NT2/D1 (cell line): ENCODE data around the gene TNFAIP8L3.

Experiments used
- YY1 ChIP-seq: IDR thresholded peaks from 2 replicates; pipeline ENCODE4 v1.6.1; 2011; ENCODE audit not compliant: insufficient read length, insufficient read depth
- ZNF274 ChIP-seq: IDR thresholded peaks from 2 replicates; pipeline ENCODE4 v1.6.1; 2011; ENCODE audit warnings: mild to moderate bottlenecking, low read depth, low read length

- TF ChIP-seq YY1: no peak
- no peak for TF ChIP-seq ZNF274
Measured at GRCh38 chr15:51023499-51023898, 71.2 kb downstream of the TNFAIP8L3 start.
